HepG2 (cell line): ENCODE data around the gene SKI.

Source experiments
- BCLAF1 ChIP-seq: fragments of 450-650 bp; IDR thresholded peaks from 2 replicates; pipeline ENCODE4 v1.6.1; 2017; ENCODE audit warnings: mild to moderate bottlenecking
- CTCF ChIP-seq: sonication (generic); formaldehyde crosslinking; IDR thresholded peaks from 2 replicates; pipeline ENCODE4 v1.5.0; 2020; ENCODE audit warnings: mild to moderate bottlenecking, missing genetic modification reagents, moderate library complexity
- SALL2 ChIP-seq: sonication (generic); formaldehyde crosslinking; IDR thresholded peaks from 2 replicates; pipeline ENCODE4 v1.8.1; 2023; ENCODE audit warnings: mild to moderate bottlenecking, missing genetic modification reagents, inconsistent platforms
- ZZZ3 ChIP-seq: sonication (generic); formaldehyde crosslinking; IDR thresholded peaks from 2 replicates; pipeline ENCODE4 v1.4.0; 2020; ENCODE audit warnings: missing genetic modification reagents, mild to moderate bottlenecking, borderline replicate concordance

GRCh38 chr1:2212532-2213491 is 15.3 kb upstream of the SKI start:
- TF ChIP-seq SALL2 (CRISPR knock-in tag) = no peak
- TF ChIP-seq CTCF (CRISPR knock-in tag) = peak; percentile 13; the same call in 1 of the 2 replicates
- no peak for TF ChIP-seq ZZZ3 (CRISPR knock-in tag)
- no peak for TF ChIP-seq BCLAF1
